HG03108 (cell line): ENCODE measurements around the gene PRKAB1.
A peak's percentile ranks its signal among the peaks of the same experiment; 100 is the strongest.

ENCODE experiments used
- ATAC-seq: cut with Tn5 transposase; IDR thresholded peaks from one replicate; pipeline ENCODE4 v1.9.1; 2021; ENCODE audit warnings: moderate library complexity; ENCODE audit not compliant: unreplicated experiment

Gene PRKAB1

GRCh38 chr12:119661882-119662281, 6.1 kb upstream of the PRKAB1 start:
- ATAC-seq = no peak

- ATAC-seq = no peak
Measured at GRCh38 chr12:119664642-119665041, 3.3 kb upstream of the PRKAB1 start.

- no peak for ATAC-seq
Measured at GRCh38 chr12:119665164-119665929, 2.6 kb upstream of the PRKAB1 start.

GRCh38 chr12:119666226-119666795, 1.6 kb upstream of the PRKAB1 start:
- ATAC-seq = no peak

GRCh38 chr12:119666900-119667576, 895 bp upstream of the PRKAB1 start:
- ATAC-seq = no peak

- no peak for ATAC-seq
Measured at GRCh38 chr12:119668324-119668841, 450 bp downstream of the PRKAB1 start.

GRCh38 chr12:119669744-119670472, 2.0 kb downstream of the PRKAB1 start:
- no peak for ATAC-seq

GRCh38 chr12:119671070-119671469, 3.1 kb downstream of the PRKAB1 start:
- ATAC-seq = no peak

GRCh38 chr12:119672194-119672593, 4.3 kb downstream of the PRKAB1 start:
- no peak for ATAC-seq

- no peak for ATAC-seq
Measured at GRCh38 chr12:119673634-119674033, 5.7 kb downstream of the PRKAB1 start.

GRCh38 chr12:119674560-119674959, 6.6 kb downstream of the PRKAB1 start:
- no peak for ATAC-seq

GRCh38 chr12:119676022-119676421, 8.1 kb downstream of the PRKAB1 start:
- ATAC-seq = no peak

GRCh38 chr12:119676573-119676972, 8.6 kb downstream of the PRKAB1 start:
- ATAC-seq = no peak

- ATAC-seq = no peak
Measured at GRCh38 chr12:119678459-119678858, 10.5 kb downstream of the PRKAB1 start.

- ATAC-seq = no peak
Measured at GRCh38 chr12:119679081-119679480, 11.1 kb downstream of the PRKAB1 start.

GRCh38 chr12:119679490-119679889, 11.6 kb downstream of the PRKAB1 start:
- no peak for ATAC-seq

- ATAC-seq = no peak
Measured at GRCh38 chr12:119681111-119681510, 13.2 kb downstream of the PRKAB1 start.

- peak; percentile 62 for ATAC-seq
Measured at GRCh38 chr12:119681728-119682638, 14.1 kb downstream of the PRKAB1 start.

- ATAC-seq = no peak
Measured at GRCh38 chr12:119682639-119683252, 14.8 kb downstream of the PRKAB1 start.

- no peak for ATAC-seq
Measured at GRCh38 chr12:119683413-119683812, 15.5 kb downstream of the PRKAB1 start.
